ENCODE measurements around the gene HCFC1.

DNA sequence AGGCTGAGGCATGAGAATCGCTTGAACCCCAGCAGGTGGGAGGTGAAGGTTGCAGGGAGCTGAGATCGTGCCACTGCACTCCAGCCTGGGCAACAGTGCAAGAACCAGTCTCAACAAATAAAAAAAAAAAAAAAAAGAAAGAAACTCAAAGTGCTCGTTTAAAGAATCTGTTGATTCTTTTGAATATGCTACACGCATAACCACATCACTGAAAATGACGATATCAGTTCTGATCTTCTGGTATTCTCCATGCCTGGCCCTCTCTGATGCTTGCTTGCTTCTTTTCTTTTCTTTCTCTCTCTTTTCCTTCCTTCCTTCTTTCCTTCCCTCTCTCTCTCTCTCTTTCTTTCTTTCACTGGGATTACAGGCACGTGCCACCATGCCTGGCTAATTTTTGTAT lies 59.8 kb downstream of the HCFC1 start:
- TF ChIP-seq, protein P1, sequence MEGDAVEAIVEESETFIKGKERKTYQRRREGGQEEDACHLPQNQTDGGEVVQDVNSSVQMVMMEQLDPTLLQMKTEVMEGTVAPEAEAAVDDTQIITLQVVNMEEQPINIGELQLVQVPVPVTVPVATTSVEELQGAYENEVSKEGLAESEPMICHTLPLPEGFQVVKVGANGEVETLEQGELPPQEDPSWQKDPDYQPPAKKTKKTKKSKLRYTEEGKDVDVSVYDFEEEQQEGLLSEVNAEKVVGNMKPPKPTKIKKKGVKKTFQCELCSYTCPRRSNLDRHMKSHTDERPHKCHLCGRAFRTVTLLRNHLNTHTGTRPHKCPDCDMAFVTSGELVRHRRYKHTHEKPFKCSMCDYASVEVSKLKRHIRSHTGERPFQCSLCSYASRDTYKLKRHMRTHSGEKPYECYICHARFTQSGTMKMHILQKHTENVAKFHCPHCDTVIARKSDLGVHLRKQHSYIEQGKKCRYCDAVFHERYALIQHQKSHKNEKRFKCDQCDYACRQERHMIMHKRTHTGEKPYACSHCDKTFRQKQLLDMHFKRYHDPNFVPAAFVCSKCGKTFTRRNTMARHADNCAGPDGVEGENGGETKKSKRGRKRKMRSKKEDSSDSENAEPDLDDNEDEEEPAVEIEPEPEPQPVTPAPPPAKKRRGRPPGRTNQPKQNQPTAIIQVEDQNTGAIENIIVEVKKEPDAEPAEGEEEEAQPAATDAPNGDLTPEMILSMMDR (IDR thresholded peaks at IDR 0.05; ENCODE audit: insufficient read depth, low read depth, low read length), result no peak
- no peak for TF ChIP-seq EZH2 (IDR thresholded peaks at IDR 0.05; ENCODE audit: insufficient read depth, low read length)
